Keratinocyte (primary cell): ENCODE measurements around the gene NCOA4.

Experiments used
- CTCF ChIP-seq, 3 experiments: IDR thresholded peaks in 1 of 3; conservative IDR thresholded peaks in 1 of 3; optimal IDR thresholded peaks in 1 of 3; 2 replicates in 2 of 3; 3 replicates in 1 of 3; pipeline versions ENCODE3 to v1.5.1; 2011; ENCODE audit warnings: low read length in 3 of 3, mild to moderate bottlenecking in 3 of 3, moderate library complexity in 2 of 3, control low read depth in 1 of 3, inconsistent platforms in 1 of 3; ENCODE audit not compliant: insufficient read depth in 2 of 3; ENCODE audit errors: extremely low read depth in 1 of 3
- EZH2 ChIP-seq: IDR thresholded peaks from one replicate; pipeline ENCODE4 v1.6.1; 2012; ENCODE audit warnings: inconsistent platforms, mild to moderate bottlenecking, low read length, moderate library complexity

- TF ChIP-seq CTCF (optimal IDR thresholded peaks at IDR 0.05 in 1 of 3, IDR thresholded peaks at IDR 0.05 in 1 of 3, conservative IDR thresholded peaks at IDR 0.05 in 1 of 3; ENCODE audit: extremely low read depth in 1 of 3, insufficient read depth in 2 of 3, low read length in 3 of 3), result no peak
- no peak for TF ChIP-seq EZH2
Observed at GRCh38 chr10:46050941-46051623, 20.7 kb upstream of the NCOA4 start.
